Choroid plexus epithelial cell (primary cell): Measurements from ENCODE around the gene LFNG.
"Not testable (repeated sequence)": the region's sequence is repeated elsewhere in the genome, so short reads cannot be mapped to it uniquely, and the experiment has no call there.

Experiments
- DNase-seq: peaks from one replicate; pipeline ENCODE4 v3.0.0-alpha.2; 2010; ENCODE audit warnings: low read depth
- H3K4me3 ChIP-seq: 2 replicates; pipeline ENCODE4 v1.5.1; 2011; ENCODE audit warnings: low read depth, mild to moderate bottlenecking, control low read depth, low read length, moderate library complexity
- CTCF ChIP-seq: conservative IDR thresholded peaks from 2 replicates; pipeline ENCODE4 v1.5.1; 2011; ENCODE audit warnings: low read depth, mild to moderate bottlenecking, control low read depth, inconsistent platforms, low read length, moderate library complexity

Gene LFNG

DNA sequence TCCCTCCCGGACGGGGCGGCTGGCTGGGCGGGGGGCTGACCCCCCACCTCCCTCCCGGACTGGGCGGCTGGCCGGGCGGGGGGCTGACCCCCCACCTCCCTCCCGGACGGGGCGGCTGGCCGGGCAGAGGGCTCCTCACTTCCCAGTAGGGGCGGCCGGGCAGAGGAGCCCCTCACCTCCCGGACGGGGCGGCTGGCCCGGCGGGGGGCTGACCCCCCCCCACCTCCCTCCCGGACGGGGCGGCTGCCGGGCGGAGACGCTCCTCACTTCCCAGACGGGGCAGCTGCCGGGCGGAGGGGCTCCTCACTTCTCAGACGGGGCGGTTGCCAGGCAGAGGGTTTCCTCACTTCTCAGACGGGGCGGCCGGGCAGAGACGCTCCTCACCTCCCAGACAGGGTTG is 14.6 kb downstream of the LFNG start:
- not testable (repeated sequence) for H3K4me3 ChIP-seq, DNase-seq

GRCh38 chr7:2535872-2536627 is 16.5 kb downstream of the LFNG start:
- DNase-seq, H3K4me3 ChIP-seq: not testable (repeated sequence)

GRCh38 chr7:2537981-2538851 is 18.6 kb downstream of the LFNG start:
- no peak for TF ChIP-seq CTCF
- no peak for DNase-seq
- H3K4me3 ChIP-seq = no peak overlapping the region

GRCh38 chr7:2539031-2539911 is 19.7 kb downstream of the LFNG start:
- H3K4me3 ChIP-seq = no peak overlapping the region
- no peak for TF ChIP-seq CTCF
- DNase-seq = no peak

DNA sequence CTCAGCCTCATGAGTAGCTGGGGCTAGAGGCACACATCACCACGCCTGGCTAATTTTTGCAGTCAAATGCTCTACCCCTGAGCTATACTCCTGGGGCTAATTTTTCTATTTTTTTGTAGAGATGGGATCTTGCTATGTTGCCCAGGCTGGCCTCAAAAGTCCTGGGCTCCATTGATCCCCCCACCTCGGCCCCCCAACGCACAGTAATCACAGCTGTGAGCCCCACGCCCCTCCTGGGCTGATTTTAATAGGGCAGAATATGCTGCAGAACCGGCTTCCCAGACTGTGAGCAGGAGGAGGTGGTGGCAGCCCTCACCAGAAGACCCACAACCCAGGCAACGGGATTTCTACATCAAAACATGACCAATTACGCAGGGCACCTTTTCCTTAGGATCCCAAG is 20.6 kb downstream of the LFNG start:
- TF ChIP-seq CTCF = no peak
- H3K4me3 ChIP-seq = no peak overlapping the region
- DNase-seq = no peak

- TF ChIP-seq CTCF = no peak
- DNase-seq = no peak
Measured at GRCh38 chr7:2540641-2541051, 21.1 kb downstream of the LFNG start.

GRCh38 chr7:2541291-2542010 is 21.9 kb downstream of the LFNG start:
- TF ChIP-seq CTCF = no peak
- H3K4me3 ChIP-seq = no peak overlapping the region
- DNase-seq = no peak

More at GRCh38 chr7:2540641-2541051, 21.1 kb downstream of the LFNG start:
- no peak overlapping the region for H3K4me3 ChIP-seq
